AG09319 (cell line): Measurements from ENCODE around the gene GADD45A.

Experiments used
- DNase-seq: peaks from one replicate; pipeline ENCODE4 v3.0.0-alpha.2; 2010; ENCODE audit warnings: low read depth; ENCODE audit errors: extremely low read depth
- TF ChIP-seq, protein P1 (sequence below): IDR thresholded peaks from 2 replicates; pipeline ENCODE4 v1.5.1; 2011; ENCODE audit warnings: low read depth, mild to moderate bottlenecking, inconsistent platforms, low read length, moderate library complexity

The GADD45A gene

GRCh38 chr1:67713057-67713846 lies 28.3 kb downstream of the GADD45A start:
- no peak for DNase-seq
- TF ChIP-seq, protein P1, sequence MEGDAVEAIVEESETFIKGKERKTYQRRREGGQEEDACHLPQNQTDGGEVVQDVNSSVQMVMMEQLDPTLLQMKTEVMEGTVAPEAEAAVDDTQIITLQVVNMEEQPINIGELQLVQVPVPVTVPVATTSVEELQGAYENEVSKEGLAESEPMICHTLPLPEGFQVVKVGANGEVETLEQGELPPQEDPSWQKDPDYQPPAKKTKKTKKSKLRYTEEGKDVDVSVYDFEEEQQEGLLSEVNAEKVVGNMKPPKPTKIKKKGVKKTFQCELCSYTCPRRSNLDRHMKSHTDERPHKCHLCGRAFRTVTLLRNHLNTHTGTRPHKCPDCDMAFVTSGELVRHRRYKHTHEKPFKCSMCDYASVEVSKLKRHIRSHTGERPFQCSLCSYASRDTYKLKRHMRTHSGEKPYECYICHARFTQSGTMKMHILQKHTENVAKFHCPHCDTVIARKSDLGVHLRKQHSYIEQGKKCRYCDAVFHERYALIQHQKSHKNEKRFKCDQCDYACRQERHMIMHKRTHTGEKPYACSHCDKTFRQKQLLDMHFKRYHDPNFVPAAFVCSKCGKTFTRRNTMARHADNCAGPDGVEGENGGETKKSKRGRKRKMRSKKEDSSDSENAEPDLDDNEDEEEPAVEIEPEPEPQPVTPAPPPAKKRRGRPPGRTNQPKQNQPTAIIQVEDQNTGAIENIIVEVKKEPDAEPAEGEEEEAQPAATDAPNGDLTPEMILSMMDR, result no peak

DNA sequence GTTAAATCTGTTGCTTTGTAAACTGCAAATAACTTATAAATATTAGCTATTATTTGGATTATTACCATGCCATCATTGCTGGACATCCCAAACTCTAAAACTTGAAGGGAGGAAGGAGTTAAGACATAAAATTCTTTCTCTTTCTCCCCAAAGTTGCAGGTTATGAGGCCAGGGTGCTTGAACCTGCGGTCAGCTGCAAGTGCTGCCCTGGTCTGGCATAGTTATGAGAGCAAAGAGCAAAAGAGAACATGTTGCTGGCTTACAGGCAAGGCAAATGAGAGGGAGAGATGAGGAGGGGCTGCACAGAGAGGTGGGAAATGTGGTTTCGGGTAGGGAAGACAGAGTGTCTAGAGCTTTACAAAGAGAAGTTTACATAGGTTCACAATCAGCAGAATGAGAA lies 30.8 kb downstream of the GADD45A start:
- TF ChIP-seq, protein P1, result no peak
- DNase-seq, result no peak

DNA sequence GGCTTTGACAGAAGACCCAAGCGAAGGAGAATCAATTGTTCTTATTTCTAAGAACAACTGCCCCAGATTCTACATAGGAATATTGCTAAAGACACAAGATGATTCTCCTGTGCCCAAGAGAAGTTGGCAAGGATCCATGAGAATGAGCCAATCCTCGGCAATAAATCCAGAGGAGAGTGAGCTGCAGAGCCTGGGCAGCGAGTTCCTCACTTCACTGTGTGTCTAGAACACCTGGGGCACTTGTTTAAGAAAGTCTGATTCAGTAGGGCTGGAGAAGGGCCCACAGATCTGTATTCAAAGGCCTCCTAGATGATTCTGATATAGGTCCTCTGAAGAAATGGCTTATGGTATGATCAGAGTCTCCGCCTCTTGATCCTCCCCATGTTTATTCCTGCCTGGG lies 31.8 kb downstream of the GADD45A start:
- DNase-seq, result no peak
- TF ChIP-seq, protein P1, result no peak

DNA sequence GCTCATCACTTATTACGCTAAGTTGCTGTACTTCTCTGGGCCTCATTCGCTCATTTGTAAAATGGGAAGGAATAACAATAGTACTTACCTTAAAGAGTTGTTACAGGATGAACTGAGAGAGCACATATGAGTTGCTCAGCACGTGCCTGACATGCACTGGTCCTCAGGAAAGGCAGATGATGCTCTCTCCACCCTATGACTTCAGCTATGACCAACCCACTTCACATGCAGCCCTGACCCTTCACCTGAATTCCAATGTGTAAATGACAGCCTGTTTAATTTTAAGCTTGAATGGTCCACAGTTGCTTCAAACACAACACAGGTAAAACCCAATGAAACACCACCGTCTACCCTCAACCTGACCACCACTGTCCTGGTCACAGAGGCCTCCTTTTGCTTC lies 32.9 kb downstream of the GADD45A start:
- DNase-seq, result no peak
- TF ChIP-seq, protein P1, result no peak

DNA sequence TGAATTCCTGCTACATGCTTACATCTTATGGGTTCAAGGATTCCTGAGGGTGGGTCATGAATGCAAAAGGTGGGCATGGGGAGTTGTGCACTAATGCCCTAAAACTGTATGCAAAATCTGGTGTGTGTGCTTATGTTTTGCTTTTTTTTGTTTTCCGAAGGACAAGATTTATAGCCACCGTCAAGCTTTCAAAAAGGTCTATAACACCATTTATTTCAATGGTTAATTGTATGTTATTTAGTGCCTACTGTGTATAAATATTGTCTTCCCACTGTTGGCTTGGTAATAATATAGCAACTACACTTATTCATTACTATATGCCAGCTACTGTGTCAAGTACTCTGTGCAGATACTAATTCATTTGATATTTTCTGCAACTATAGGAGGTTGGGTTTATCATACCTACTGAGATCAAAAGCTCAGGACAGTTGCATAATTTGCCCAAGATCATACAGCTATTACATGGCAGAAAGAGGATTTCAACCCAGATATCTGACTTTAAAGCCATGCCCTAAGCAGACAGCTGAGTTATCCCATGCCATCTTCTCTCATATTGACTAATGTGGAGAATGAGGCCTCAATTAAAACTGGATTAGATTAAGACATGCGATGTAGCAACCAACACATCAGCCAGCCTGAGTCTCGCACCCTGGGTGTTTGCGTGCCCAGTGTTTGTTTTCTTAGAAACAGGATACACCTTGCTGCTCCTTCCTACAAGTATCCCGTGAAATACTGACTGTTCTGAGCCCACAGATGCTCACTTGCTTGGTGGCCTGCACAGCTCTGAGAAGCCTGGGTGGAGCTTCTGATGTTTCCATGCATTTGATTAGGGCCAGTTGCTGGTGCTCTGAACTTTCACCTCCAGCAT lies 34.6 kb downstream of the GADD45A start:
- TF ChIP-seq, protein P1, result no peak
- no peak for DNase-seq

- no peak for DNase-seq
- TF ChIP-seq, protein P1, result no peak
These were observed 36.1 kb downstream of the GADD45A start for GRCh38 chr1:67721112-67721511.

DNA sequence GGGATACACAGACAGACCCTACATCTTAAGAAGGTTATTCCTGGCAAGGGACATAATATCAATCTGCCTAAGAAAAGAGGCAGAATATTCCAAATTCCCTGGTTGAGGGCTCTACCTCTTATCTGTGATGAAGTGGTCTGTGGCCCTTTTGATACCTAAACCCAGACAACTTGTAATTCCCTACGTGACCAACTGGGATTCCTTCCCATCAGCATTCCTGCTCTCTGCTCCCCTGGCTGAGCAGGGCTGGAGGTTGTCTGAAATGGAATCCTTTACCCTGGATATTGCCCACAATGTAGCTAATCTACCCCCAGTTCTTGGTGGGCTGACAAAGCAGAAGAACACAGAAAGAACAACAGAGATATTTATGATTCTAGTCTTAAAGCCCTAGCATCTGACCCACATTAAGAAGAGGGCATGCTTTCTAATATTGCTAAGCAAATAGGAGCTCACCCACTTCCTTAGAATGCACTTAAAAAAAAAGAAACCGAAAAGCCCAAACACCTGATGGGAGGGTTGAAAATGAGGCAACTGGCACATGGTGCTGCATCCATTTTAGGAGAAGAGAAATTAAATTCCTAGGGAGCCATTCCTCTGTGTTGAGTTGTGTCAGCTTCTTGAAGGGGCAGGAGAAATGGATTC lies 36.8 kb downstream of the GADD45A start:
- TF ChIP-seq, protein P1, result no peak
- DNase-seq, result no peak
